DMS 273 (cell line): ENCODE data around the gene DNAL4.
"Not testable (repeated sequence)": the region's sequence is repeated elsewhere in the genome, so short reads cannot be mapped to it uniquely, and the experiment has no call there.

Experiments used
- DNase-seq: peaks from one replicate; lab custom pipeline; 2025; ENCODE audit not compliant: unreplicated experiment; lab: John Stamatoyannopoulos, UW

Gene DNAL4

GRCh38 chr22:38827510-38827909, 33.6 kb upstream of the DNAL4 start:
- no peak for DNase-seq

- DNase-seq = no peak
Measured at GRCh38 chr22:38826801-38827200, 32.9 kb upstream of the DNAL4 start.

DNA sequence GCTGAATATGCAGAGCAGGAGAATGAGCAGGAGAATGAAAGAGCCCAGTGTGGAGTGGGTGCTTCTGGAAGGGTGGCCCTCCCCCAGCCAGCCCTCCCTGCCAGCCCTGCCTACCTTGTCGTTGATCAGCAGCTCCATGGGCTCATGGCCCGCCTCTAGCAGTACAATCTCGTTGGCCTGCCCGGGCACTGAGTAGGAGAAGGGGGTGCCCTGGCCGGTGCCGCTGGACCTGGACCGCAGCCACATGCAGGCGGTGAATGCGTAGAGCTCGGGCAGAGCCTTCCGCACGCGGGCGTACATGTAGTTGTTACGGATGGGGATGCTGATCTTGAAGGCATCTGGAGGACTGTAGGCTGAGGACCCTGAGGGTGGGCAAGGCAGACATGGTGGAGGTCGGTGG, 32.4 kb upstream of the DNAL4 start:
- DNase-seq = no peak

GRCh38 chr22:38824585-38824984, 30.6 kb upstream of the DNAL4 start:
- peak; percentile 75 for DNase-seq

DNA sequence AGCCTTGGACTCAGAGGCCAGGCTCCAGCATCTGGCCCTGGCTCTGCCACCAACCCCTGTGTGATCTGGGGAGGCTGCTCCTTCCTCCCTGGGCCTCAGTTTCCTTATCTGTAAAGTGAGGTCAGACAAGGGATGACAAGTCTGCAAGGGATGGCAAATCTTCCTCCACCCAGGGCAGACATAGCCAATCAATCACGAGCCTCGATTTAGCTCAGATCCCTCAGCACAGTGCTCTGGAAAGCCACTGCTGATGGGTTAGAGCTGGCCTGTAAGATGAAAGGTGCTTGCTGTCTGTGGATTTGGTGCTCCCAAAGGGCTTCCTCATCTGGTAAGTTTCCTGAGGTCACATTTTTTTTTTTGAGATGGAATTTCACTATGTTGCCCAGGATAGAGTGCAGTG, 29.7 kb upstream of the DNAL4 start:
- DNase-seq = no peak

- no peak for DNase-seq
Measured at GRCh38 chr22:38823076-38823475, 29.1 kb upstream of the DNAL4 start.

DNA sequence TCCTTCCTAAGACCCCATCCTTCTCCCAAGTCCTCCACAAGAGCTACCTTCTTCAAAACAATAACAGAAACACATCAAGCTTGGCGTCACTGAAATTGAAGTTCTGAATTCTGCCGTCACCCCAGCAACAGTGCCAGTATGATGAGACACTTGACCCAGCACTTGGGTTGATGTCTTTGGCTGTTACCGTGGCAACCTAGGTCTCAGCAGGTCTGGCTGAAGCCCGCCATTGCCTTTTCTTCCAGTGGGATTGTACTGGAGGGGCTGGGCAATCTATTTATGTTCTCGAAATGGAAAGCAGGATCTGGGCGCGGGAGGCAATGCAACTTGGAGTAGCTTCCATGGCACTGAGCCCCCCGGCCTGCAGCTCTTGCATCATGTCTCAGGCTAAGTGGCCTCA, 26.1 kb upstream of the DNAL4 start:
- no peak for DNase-seq

DNA sequence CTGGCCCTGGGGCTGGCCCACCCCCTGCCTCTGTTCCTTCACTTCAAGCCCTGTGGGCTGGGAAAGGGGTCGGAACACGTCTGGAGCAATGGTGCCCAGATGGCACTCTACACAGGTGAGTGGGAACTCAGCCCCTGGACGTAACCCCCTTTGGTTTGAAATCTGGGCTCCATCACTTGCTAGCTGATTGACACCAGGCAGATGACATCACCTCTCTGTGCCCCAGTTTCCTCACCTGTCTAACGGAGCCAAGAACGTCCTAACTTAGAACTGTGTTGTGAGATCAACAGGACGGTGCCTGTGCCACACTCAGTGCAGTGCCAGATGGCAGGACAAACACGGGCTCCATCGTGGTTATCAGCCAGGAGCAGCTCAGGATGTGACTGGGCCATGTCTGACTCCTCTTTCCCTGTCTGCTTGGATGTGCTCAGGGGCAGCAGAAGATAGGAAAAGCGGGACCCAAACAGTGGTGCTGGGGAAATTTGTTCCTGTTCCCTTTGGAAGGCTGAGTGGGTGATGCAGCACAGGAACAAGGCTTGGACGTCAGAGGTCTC, 25.5 kb upstream of the DNAL4 start:
- DNase-seq = no peak

DNA sequence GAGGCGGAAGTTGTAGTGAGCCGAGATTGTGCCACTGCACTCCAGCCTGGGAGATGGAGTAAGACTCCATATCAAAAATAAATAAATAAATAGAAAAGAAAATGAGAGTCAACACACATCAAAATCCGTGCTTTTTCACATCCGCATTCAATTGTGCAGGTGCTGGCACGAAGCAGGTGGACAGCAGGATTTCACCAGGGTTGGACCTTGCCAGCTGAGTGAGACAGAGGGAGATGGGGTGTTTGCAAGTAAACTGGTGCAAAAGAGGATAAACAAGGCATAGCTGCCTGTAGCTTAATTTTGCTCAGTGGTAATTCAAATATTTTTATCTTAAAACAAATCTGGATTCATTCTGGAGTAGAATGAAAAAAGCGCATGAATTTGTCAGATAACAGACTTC, 23.3 kb upstream of the DNAL4 start:
- DNase-seq = no peak

DNA sequence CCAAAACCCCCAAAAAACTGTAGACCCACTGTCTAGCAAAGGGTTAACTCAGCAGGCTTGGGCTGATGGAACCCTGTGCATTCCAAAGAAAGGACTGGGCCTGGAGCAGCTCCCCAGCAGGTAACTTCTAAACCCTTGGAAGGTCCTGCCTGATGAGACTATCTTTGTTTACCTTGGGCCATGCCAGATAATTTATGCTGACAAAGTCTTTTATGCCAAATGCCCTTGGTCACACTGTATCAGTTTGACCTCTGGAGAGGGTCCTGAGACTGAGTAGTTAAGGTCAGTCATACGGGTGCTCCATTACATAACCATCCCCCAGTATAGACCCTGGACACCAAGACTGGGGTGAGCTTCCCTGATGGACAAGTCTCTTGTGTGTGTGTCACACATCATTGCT, 21.9 kb upstream of the DNAL4 start:
- DNase-seq = no peak

GRCh38 chr22:38811241-38811640, 17.3 kb upstream of the DNAL4 start:
- DNase-seq = no peak

DNA sequence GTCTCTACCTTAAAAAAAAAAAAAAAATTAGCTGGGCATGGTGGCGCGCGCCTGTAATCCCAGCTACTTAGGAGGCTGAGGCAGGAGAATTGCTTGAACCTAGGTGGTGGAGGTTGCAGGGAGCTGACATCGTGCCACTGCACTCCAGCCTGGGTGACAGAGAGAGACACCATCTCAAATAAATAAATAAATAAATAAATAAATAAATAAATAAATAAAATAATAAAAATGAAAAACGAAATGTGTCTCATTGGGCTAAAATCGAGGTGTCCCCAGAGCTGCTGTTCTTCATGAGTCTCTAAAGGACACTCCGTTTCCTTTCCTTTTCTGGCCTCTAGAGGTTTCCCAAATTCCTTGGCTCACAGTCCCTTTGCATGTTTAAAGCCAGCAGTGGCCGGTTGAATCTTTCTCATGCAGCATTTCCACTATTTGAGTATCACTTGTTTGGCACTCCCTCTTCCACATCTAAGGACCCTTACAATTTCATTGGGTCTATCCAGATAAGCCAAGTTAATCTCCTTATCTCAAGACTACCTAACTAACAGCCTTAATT, 11.2 kb upstream of the DNAL4 start:
- DNase-seq = not testable (repeated sequence)

DNA sequence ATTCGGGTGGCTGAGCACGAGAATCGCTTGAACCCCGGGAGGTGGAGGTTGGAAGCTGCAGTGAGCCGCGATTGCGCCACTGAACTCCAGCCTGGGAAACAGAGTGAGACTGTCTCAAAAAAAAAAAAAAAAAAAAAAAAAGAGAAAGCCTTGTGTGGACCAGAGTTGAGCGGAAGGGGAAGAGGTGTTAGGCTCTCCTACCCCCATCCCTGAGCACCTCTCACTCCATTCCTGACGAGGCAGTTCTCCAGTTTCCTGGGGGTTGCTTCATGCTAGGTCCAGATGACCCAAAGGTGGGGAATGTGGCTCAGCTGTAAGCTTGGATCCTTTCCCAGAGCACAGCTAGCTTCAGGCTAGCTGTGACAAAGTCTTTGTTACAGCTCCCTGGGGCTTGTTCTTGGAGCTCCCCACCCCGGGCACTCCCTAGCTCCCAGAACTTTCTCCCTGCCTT, 8.8 kb upstream of the DNAL4 start:
- peak; percentile 63 for DNase-seq

DNA sequence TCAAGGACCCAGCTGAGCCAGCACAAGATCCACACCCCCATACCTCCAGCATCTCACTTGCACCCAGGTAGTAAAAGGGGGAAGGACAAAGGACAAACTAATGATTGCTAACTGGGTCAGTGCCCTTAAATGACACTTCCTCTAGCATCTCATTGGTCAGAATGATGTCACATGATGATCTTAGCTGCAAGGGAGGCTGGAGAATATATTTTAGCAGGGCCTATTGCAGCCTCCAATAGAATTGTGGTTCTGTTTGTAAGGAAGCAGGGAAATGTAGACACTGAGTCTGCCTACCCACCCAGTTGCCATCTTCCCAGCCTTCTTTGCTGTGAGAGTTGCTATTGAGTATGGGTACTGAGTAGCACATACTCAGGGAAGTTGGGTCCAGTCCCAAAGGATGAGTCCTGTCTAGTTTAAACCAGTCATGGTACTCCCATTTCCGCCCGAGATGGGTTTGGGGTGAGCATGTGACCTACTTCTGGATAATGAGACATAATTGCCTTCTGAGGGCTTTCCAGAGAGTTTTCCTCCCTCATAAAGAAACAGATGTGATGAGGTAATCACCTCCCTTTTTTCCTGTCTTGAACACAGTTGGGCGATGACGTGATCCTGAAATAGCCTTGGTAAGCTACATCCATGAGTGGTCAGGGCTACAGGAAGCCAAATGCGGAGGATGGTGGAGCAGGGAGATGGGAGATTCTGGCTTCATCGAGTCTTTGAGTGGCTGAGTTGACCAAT, 5.5 kb upstream of the DNAL4 start:
- DNase-seq = peak; percentile 44

GRCh38 chr22:38798496-38798895, 4.6 kb upstream of the DNAL4 start:
- no peak for DNase-seq

- no peak for DNase-seq
Measured at GRCh38 chr22:38796262-38796957, 2.5 kb upstream of the DNAL4 start.

DNA sequence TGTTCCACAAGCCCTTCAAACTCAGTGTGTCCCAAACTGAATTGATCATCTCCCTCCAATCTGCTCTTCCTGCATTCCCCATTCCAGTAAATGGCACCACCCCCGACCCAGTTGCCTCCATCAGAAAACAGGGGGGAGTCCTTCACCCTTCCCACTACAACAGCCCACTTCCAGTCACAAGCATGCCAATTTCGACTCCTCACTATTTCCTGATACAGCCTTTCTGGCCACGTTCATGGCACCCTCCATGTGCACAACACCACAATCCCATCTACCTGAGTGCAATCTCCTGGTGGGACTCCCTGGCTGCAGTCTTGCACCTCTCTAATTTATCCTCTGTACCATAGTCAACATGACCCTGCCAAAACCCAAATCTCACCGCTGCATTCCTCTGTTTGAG, 1.6 kb upstream of the DNAL4 start:
- DNase-seq = no peak

DNA sequence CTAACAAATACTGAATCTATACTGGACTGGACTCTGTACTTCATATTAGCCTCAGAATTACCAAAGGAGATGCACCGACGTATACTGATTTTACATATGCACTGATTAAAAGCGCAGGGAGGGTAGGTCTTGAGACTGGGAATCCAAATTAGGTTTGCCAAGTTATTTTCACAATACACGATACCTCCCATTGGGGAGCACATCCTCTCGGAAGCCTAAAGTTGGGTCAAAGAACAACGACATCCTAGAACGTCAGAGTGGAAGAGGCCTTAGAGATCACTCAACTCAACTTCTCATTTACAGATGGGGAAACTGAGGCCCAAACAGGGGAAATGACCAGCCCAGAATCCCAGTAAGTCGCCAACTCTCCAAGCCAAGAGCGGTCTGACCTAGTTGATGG, 626 bp downstream of the DNAL4 start:
- DNase-seq = no peak

GRCh38 chr22:38792833-38793232, 1.1 kb downstream of the DNAL4 start:
- DNase-seq = no peak

- no peak for DNase-seq
Measured at GRCh38 chr22:38789606-38790005, 4.3 kb downstream of the DNAL4 start.

GRCh38 chr22:38788846-38789245, 5.1 kb downstream of the DNAL4 start:
- no peak for DNase-seq
